KMS-11 (cell line): ENCODE measurements around the gene ATP9B.
"Not testable (repeated sequence)": the region's sequence is repeated elsewhere in the genome, so short reads cannot be mapped to it uniquely, and the experiment has no call there.

Experiments
- H2AFZ ChIP-seq: fragments of 200-600 bp; sonication (generic); 2 replicates; pipeline ENCODE4 v1.6.1; 2016; ENCODE audit warnings: antibody characterized with exemption, mixed run types, low read depth
- H3K27ac ChIP-seq: fragments of 200-600 bp; sonication (generic); 2 replicates; pipeline ENCODE4 v1.6.1; 2016; ENCODE audit warnings: mild to moderate bottlenecking, mixed run types
- H3K27me3 ChIP-seq: fragments of 200-600 bp; sonication (generic); 2 replicates; pipeline ENCODE4 v1.6.1; 2017; ENCODE audit warnings: mild to moderate bottlenecking, low read depth, mixed run types, moderate library complexity; ENCODE audit not compliant: insufficient read depth
- H3K36me3 ChIP-seq: fragments of 200-600 bp; sonication (generic); 2 replicates; pipeline ENCODE4 v1.6.1; 2017; ENCODE audit warnings: mild to moderate bottlenecking, mixed run types; ENCODE audit not compliant: insufficient read depth
- H3K4me1 ChIP-seq: fragments of 200-600 bp; sonication (generic); 2 replicates; pipeline ENCODE4 v1.6.1; 2016; ENCODE audit warnings: mild to moderate bottlenecking, low read depth, mixed run types; ENCODE audit not compliant: poor library complexity, severe bottlenecking
- H3K4me2 ChIP-seq: fragments of 200-600 bp; sonication (generic); 2 replicates; pipeline ENCODE4 v1.7.0; 2016; ENCODE audit warnings: mild to moderate bottlenecking, mixed run types
- H3K4me3 ChIP-seq: fragments of 200-600 bp; sonication (generic); IDR thresholded peaks from 2 replicates; pipeline ENCODE4 v1.6.1; 2017; ENCODE audit warnings: low read depth, low read length, mixed read lengths; ENCODE audit not compliant: insufficient read depth
- H3K79me2 ChIP-seq: fragments of 200-600 bp; sonication (generic); 2 replicates; pipeline ENCODE4 v1.6.1; 2016; ENCODE audit warnings: low read depth, mixed run types; ENCODE audit not compliant: insufficient read depth
- H3K9ac ChIP-seq: fragments of 200-600 bp; sonication (generic); 2 replicates; pipeline ENCODE4 v1.6.1; 2016; ENCODE audit warnings: mild to moderate bottlenecking, mixed run types
- H4K20me1 ChIP-seq: fragments of 200-600 bp; sonication (generic); 2 replicates; pipeline ENCODE4 v1.6.1; 2016; ENCODE audit warnings: mild to moderate bottlenecking, mixed run types; ENCODE audit not compliant: insufficient read depth
- TF ChIP-seq, protein P1 (sequence below): fragments of 200-600 bp; sonication (generic); conservative IDR thresholded peaks from 2 replicates; pipeline ENCODE4 v1.6.1; 2017; ENCODE audit warnings: low read depth, mild to moderate bottlenecking, antibody characterized with exemption, low read length, moderate library complexity, mixed read lengths

The ATP9B gene

DNA sequence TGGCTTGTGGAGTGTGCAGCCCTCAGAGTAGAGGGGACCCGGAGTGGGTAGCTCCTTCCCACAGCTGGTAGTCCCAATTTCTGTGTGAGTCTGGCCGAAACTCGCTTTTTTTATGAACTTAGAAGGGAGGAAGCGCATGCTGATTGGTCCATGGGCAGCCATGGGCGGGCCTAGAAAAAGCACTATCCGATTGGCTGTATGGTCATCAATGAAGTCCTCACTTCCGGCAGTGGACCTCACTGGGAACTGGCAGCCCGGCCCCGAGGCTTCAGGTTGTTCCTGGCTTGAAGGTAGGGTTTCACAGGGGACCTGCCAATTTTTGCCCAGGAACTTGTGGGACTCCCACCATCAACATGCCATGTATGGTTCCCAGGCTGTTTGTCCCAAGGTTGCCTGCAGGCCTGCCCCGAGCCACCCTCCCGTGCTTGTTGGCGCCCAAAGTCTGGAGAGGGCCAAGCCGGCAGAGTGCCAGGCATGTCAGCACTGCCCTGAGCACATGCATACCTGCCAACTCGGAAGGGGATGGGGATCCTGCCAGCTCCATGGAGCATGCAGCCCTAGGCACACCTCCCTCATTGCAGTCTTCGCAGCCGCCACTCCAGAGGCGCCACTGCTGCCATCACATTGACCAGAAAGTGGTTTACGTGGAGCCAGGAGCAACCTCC is 98.5 kb downstream of the ATP9B start:
- H3K27me3 ChIP-seq: no peaks in the 10 kb centered on the region
- H4K20me1 ChIP-seq: no peaks in the 10 kb centered on the region
- H2AFZ ChIP-seq: no peak overlapping the region
- H3K4me3 ChIP-seq: no peak overlapping the region
- no peaks in the 10 kb centered on the region for H3K4me1 ChIP-seq
- no peak overlapping the region for H3K4me2 ChIP-seq
- H3K9ac ChIP-seq: no peak overlapping the region
- H3K36me3 ChIP-seq: no peaks in the 10 kb centered on the region; the same call in 1 of the 2 replicates
- H3K27ac ChIP-seq: no peak overlapping the region
- H3K79me2 ChIP-seq: no peaks in the 10 kb centered on the region
- TF ChIP-seq, protein P1, sequence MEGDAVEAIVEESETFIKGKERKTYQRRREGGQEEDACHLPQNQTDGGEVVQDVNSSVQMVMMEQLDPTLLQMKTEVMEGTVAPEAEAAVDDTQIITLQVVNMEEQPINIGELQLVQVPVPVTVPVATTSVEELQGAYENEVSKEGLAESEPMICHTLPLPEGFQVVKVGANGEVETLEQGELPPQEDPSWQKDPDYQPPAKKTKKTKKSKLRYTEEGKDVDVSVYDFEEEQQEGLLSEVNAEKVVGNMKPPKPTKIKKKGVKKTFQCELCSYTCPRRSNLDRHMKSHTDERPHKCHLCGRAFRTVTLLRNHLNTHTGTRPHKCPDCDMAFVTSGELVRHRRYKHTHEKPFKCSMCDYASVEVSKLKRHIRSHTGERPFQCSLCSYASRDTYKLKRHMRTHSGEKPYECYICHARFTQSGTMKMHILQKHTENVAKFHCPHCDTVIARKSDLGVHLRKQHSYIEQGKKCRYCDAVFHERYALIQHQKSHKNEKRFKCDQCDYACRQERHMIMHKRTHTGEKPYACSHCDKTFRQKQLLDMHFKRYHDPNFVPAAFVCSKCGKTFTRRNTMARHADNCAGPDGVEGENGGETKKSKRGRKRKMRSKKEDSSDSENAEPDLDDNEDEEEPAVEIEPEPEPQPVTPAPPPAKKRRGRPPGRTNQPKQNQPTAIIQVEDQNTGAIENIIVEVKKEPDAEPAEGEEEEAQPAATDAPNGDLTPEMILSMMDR: no peak

DNA sequence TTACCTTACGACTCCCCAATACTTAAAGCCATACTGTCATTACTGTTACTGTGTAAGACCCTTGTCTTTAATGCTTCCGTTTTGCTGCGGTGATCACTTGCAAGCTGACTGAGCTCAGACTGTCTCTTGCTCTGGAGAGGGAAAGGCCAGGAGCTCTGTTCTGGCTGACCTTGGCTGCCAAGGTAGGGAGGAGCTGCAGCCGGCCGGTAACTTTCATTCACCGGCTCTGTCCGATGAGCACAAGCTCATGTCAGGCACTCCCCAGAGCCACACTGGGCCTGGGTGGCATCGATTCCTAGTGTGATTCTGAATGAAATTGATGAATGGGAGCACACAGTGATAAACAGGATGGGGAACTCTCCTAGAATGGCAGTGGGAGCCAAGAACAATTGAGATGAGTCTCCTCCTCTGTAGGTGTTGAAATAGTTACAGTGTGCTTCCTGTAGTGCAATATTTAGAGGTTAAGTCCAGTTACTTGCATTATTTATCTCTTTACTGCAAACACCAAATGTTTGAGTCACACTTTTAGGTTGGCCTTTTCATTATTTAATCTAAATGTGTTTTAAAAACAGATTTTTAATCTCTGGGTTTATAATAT is 100.9 kb downstream of the ATP9B start:
- H3K27ac ChIP-seq: no peak overlapping the region
- H3K4me1 ChIP-seq: no peaks in the 10 kb centered on the region
- TF ChIP-seq, protein P1: no peak
- no peaks in the 10 kb centered on the region for H4K20me1 ChIP-seq
- no peak overlapping the region for H3K4me2 ChIP-seq
- H3K79me2 ChIP-seq: no peaks in the 10 kb centered on the region
- no peaks in the 10 kb centered on the region; the same call in 1 of the 2 replicates for H3K36me3 ChIP-seq
- no peak overlapping the region for H3K4me3 ChIP-seq
- no peaks in the 10 kb centered on the region for H3K27me3 ChIP-seq
- no peak overlapping the region for H2AFZ ChIP-seq
- H3K9ac ChIP-seq: no peak overlapping the region

DNA sequence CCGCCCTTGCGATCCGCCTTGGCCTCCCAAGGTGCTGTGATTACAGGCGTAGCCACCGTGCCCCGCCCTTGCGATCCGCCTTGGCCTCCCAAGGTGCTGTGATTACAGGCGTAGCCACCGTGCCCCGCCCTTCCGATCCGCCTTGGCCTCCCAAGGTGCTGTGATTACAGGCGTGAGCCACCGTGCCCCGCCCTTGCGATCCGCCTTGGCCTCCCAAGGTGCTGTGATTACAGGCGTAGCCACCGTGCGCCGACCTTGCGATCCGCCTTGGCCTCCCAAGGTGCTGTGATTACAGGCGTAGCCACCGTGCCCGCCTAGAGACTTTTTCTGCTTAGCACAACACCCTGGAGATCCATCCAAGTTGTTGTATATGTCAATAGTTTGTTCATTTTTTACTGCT is 103.1 kb downstream of the ATP9B start:
- H2AFZ ChIP-seq, H3K36me3 ChIP-seq, H3K4me3 ChIP-seq, H3K27me3 ChIP-seq, H4K20me1 ChIP-seq, H3K79me2 ChIP-seq, H3K4me1 ChIP-seq, H3K9ac ChIP-seq, H3K4me2 ChIP-seq, H3K27ac ChIP-seq: not testable (repeated sequence)

DNA sequence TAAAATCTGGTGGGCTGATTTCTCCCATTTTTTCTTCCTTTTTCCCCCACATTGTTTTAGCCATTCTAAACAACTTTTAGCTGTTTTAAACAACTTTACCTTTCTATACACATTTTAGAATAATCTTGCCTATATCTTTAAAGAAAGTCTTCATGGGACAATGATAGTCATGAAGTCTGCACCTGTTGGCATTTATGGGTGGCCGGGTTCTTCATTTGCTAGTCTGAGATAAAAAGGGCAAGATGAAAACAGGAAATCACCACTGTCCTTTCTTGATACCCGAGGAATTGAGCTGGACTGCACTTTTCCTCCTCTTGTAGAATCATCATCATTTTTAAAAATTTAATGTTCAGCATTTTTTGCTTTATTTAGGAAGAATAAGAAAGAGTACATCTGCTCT is 104.5 kb downstream of the ATP9B start:
- Histone ChIP-seq H3K79me2 (no peaks in the 10 kb centered on the region), H4K20me1 (no peaks in the 10 kb centered on the region), H3K36me3 (no peaks in the 10 kb centered on the region), H3K9ac (no peak overlapping the region), H3K27ac (no peak overlapping the region), H3K4me2 (no peak overlapping the region), H3K4me3 (no peak overlapping the region), H3K27me3 (no peaks in the 10 kb centered on the region), H3K4me1 (no peaks in the 10 kb centered on the region), H2AFZ (no peak overlapping the region)
- TF ChIP-seq, protein P1: no peak

DNA sequence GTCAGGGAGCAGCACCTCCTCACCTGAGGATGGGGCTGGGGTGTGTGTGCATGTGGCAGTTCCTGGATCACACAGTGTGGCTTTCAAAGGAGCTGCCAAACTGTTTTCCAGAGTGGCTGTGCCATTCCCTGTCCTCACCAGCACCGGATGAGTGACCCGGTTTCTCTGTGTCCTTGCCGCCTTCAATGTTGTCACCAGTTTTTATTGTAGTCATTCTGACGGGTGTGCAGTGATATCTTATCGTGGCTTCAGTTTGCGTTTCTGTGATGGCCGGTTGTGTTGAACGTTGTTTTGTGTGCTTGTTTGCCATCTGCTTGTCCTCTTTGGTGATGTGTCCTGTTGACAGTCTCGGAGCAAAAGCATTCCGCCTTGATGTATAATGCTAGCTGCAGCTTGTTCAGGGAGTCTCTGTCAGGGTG is 108.9 kb downstream of the ATP9B start:
- TF ChIP-seq, protein P1: no peak
- no peak overlapping the region for H2AFZ ChIP-seq
- H3K4me3 ChIP-seq: no peak overlapping the region

More for the DNA sequence above, 108.9 kb downstream of the ATP9B start:
- Histone ChIP-seq H4K20me1 (no peaks in the 10 kb centered on the region), H3K4me1 (peaks cover 36% of the 10 kb centered on the region), H3K79me2 (peaks cover 4% of the 10 kb centered on the region; the same call in 1 of the 2 replicates), H3K4me2 (no peak overlapping the region), H3K36me3 (no peaks in the 10 kb centered on the region), H3K27me3 (no peaks in the 10 kb centered on the region), H3K27ac (no peak overlapping the region), H3K9ac (no peak overlapping the region)
